AG09319 (cell line): Measurements from ENCODE around the gene IDUA.
"Not testable (repeated sequence)": the region's sequence is repeated elsewhere in the genome, so short reads cannot be mapped to it uniquely, and the experiment has no call there.

Source experiments
- DNase-seq: peaks from one replicate; pipeline ENCODE4 v3.0.0-alpha.2; 2010; ENCODE audit warnings: low read depth; ENCODE audit errors: extremely low read depth
- CTCF ChIP-seq: IDR thresholded peaks from 2 replicates; pipeline ENCODE4 v1.5.1; 2011; ENCODE audit warnings: low read depth, mild to moderate bottlenecking, inconsistent platforms, low read length, moderate library complexity

The IDUA gene

DNA sequence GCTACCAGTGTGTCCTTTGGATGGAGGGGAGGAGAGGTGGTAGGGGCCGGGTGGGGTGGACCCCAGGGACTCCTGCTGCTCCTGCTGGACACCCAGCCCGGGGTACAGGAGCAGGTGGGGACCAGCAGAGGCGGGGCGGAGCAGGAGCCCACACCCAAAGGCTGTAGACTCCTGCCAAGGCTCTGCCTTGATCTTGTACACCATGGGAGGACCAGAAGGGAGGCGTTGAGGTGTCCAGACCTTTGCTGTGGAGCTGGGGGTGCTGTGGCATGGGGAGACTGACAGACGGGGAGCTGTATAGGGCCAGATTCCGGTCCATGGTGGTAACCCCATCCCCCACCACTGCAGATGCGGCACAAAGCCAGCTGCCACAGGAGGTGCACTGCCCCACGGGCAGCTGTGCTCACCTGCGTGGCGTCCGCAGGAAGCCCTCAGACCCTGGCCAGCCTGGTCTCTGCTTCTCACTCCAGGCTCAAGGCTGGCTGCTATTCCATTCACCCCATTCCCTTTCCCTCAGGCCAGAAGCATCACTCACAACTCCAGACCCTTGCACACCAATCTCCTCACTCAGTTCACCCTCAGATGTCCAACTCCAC is 11.3 kb downstream of the IDUA start:
- no peak for TF ChIP-seq CTCF
- no peak for DNase-seq

DNA sequence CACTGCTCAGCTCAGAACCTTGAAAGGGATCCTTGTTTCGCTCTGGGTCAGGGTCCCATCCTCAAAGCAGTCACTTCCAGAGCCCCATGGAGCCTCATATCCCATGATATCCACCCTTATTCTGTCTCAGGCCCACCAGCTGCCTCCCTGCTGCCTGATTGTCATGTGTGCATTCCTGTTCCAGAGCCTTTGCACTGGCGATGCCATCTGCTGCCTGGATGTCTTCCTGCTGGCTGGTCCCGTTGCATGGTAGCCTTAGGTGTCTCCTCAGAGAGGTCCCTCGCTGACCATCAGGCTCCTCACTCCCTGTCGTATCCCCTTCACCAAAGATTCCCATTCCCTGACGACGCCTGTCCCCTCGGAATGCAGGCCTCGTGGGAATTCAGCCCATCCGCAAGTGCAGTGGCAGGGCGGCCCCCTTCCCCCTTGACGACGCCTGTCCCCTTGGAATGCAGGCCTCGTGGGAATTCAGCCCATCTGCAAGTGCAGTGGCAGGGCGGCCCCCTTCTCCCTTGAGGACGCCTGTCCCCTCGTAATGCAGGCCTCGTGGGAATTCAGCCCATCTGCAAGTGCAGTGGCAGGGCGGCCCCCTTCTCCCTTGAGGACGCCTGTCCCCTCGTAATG is 12.5 kb downstream of the IDUA start:
- not testable (repeated sequence) for DNase-seq

DNA sequence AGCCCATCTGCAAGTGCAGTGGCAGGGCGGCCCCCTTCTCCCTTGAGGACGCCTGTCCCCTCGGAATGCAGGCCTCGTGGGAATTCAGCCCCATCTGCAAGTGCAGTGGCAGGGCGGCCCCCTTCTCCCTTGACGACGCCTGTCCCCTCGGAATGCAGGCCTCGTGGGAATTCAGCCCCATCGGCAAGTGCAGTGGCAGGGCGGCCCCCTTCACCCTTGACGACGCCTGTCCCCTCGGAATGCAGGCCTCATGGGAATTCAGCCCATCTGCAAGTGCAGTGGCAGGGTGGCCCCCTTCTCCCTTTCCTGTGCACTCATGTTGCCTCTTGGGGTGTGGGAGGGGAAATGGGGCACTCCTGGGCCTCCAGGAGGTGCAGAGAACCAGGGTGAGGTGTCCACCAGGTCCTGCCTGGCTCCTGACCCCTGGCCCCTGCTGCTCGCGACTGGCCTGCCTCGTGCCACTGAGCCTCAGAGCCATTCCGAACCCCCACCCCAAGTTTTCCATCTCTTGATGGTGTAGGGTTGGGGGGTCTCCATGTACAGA is 13.1 kb downstream of the IDUA start:
- DNase-seq, result no peak
- TF ChIP-seq CTCF, result no peak

DNA sequence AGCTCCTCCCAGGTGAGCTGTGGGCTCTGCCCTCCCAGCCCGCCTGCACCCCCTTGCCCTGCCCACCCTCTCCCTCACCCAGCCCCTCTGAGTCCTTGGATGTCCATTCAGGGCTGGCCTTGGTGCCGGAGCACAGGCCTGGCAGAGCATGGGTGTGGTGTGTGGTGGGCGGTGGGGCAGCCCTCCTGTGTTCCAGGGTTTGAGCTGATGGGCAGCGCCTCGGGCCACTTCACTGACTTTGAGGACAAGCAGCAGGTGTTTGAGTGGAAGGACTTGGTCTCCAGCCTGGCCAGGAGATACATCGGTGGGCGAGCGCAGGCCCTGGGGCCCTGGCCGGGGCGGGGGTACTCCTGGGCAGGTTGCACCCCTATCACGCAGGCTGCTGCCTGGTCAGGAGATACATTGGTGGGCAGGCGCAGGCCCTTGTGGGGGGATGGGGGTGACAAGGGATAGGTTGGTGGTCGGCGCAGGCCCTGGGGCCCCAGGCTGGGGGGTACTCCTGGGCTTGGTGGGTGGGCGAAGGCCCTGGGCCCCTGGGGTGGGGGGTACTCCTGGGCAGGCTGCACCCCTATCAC is 13.9 kb downstream of the IDUA start:
- TF ChIP-seq CTCF, result no peak
- DNase-seq, result no peak

DNA sequence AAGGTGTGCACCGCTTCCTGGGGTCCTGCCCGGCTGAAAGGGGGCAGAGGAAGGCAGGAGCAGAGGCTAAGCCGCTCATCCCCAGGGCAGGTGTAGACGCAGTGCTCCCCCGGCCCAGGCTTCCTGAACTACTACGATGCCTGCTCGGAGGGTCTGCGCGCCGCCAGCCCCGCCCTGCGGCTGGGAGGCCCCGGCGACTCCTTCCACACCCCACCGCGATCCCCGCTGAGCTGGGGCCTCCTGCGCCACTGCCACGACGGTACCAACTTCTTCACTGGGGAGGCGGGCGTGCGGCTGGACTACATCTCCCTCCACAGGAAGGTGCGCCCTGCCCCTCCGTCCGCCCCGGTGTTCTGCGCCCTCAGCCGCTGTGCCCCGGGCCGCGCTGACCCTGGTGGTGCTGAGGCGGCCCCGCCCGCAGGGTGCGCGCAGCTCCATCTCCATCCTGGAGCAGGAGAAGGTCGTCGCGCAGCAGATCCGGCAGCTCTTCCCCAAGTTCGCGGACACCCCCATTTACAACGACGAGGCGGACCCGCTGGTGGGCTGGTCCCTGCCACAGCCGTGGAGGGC is 14.8 kb downstream of the IDUA start:
- TF ChIP-seq CTCF, result no peak
- no peak for DNase-seq

DNA sequence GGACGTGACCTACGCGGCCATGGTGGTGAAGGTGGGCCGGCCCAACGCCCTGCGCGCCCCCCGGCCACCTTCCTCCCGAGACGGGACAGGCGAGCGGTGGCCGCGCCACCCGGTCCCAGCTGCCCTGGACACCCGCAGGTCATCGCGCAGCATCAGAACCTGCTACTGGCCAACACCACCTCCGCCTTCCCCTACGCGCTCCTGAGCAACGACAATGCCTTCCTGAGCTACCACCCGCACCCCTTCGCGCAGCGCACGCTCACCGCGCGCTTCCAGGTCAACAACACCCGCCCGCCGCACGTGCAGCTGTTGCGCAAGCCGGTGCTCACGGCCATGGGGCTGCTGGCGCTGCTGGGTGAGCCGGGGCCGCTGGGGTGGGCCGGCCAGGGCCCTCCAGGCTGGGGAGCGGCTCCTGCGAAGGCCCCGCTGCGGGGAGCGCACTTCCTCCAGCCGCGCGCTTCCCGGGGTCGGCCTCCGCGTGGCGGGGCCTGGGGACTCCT is 15.3 kb downstream of the IDUA start:
- no peak for DNase-seq
- TF ChIP-seq CTCF, result no peak

GRCh38 chr4:1002631-1003251 is 15.9 kb downstream of the IDUA start:
- no peak for TF ChIP-seq CTCF

More at GRCh38 chr4:1002631-1003251, 15.9 kb downstream of the IDUA start:
- no peak for DNase-seq
